GM23338 (cell line): ENCODE measurements around the gene RSAD1. TPM values are rescaled to one million over a fixed set of nuclear protein-coding genes. Genes with fewer than 3 reads are reported as not detected.

Experiments
- ATAC-seq: fragments of 200-7000 bp; cut with Tn5 transposase; 3 replicates; pipeline ENCODE4 v1.9.1; 2020
- DNase-seq: peaks from one replicate; pipeline ENCODE4 v3.0.0-alpha.2; 2015; ENCODE audit warnings: low spot score
- H2AFZ ChIP-seq: fragments of 200-600 bp; sonication (generic); 2 replicates; pipeline ENCODE4 v1.8.0; 2016; ENCODE audit warnings: antibody characterized with exemption, mild to moderate bottlenecking, moderate library complexity
- H3F3A ChIP-seq: fragments of 200-600 bp; sonication (generic); replicated peaks from 2 replicates; pipeline ENCODE4 v1.8.0; 2017; ENCODE audit warnings: antibody characterized with exemption, mixed run types, low read depth
- H3K27ac ChIP-seq: fragments of 200-600 bp; sonication (generic); 2 replicates; pipeline ENCODE4 v1.6.1; 2016; ENCODE audit warnings: low read depth
- H3K27me3 ChIP-seq: fragments of 200-600 bp; sonication (generic); 2 replicates; pipeline ENCODE4 v1.8.0; 2016; ENCODE audit warnings: mild to moderate bottlenecking, mixed run types, moderate library complexity; ENCODE audit not compliant: insufficient read depth
- H3K36me3 ChIP-seq: fragments of 200-600 bp; sonication (generic); 2 replicates; pipeline ENCODE4 v1.8.0; 2016; ENCODE audit warnings: mild to moderate bottlenecking; ENCODE audit not compliant: insufficient read depth
- H3K4me1 ChIP-seq: fragments of 200-600 bp; sonication (generic); 2 replicates; pipeline ENCODE4 v1.8.0; 2016; ENCODE audit warnings: mild to moderate bottlenecking, moderate library complexity; ENCODE audit not compliant: insufficient read depth
- H3K4me2 ChIP-seq: fragments of 200-600 bp; sonication (generic); 2 replicates; pipeline ENCODE4 v1.7.1; 2017; ENCODE audit warnings: mixed run types
- H3K4me3 ChIP-seq: fragments of 200-600 bp; sonication (generic); 2 replicates; pipeline ENCODE4 v1.6.1; 2016; ENCODE audit warnings: mixed run types
- H3K79me2 ChIP-seq: fragments of 200-600 bp; sonication (generic); replicated peaks from 2 replicates; pipeline ENCODE4 v1.8.0; 2017; ENCODE audit warnings: mild to moderate bottlenecking; ENCODE audit not compliant: insufficient read depth
- H3K9me2 ChIP-seq: fragments of 200-600 bp; sonication (generic); 2 replicates; pipeline ENCODE4 v1.8.0; 2017; ENCODE audit not compliant: insufficient read depth
- H4K20me1 ChIP-seq: fragments of 200-600 bp; sonication (generic); replicated peaks from 2 replicates; pipeline ENCODE4 v1.8.0; 2017; ENCODE audit warnings: mild to moderate bottlenecking; ENCODE audit not compliant: insufficient read depth
- H3K27ac Mint-ChIP-seq: 2 replicates; pipeline ENCODE4 v1.8.0; 2020; ENCODE audit warnings: inconsistent platforms, mild to moderate bottlenecking, moderate library complexity, mixed read lengths
- H3K27me3 Mint-ChIP-seq: 3 replicates; pipeline ENCODE4 v1.8.0; 2022; ENCODE audit warnings: low read depth, mild to moderate bottlenecking, moderate library complexity, mixed read lengths, inconsistent platforms; ENCODE audit not compliant: insufficient read depth, poor library complexity
- H3K36me3 Mint-ChIP-seq: 3 replicates; pipeline ENCODE4 v1.8.0; 2021; ENCODE audit warnings: low read depth, mild to moderate bottlenecking, inconsistent platforms, moderate library complexity, mixed read lengths
- H3K4me1 Mint-ChIP-seq: 3 replicates; pipeline ENCODE4 v1.8.0; 2020; ENCODE audit warnings: mild to moderate bottlenecking, inconsistent platforms, mixed read lengths
- H3K4me3 Mint-ChIP-seq: 3 replicates; pipeline ENCODE4 v1.8.0; 2021; ENCODE audit warnings: moderate library complexity, mild to moderate bottlenecking, inconsistent platforms, mixed read lengths
- H3K9me3 Mint-ChIP-seq: 3 replicates; pipeline ENCODE4 v1.8.0; 2020; ENCODE audit warnings: moderate library complexity, mild to moderate bottlenecking, inconsistent platforms, mixed read lengths
- CREB1 ChIP-seq: fragments of 250-450 bp; sonication (Bioruptor Pico); IDR thresholded peaks from 2 replicates; pipeline ENCODE4 v1.5.0; 2020; ENCODE audit warnings: low read depth, mild to moderate bottlenecking, moderate library complexity
- CTCF ChIP-seq, 2 experiments: fragments of 200-600 bp in 1 of 2; sonication (generic) in 1 of 2; conservative IDR thresholded peaks; 2 replicates each; pipeline versions ENCODE4 v1.5.1 to v1.6.1; 2016 to 2017; ENCODE audit warnings: antibody characterized with exemption in 2 of 2, low read depth in 2 of 2, mild to moderate bottlenecking in 2 of 2, moderate library complexity in 1 of 2
- ETS1 ChIP-seq: IDR thresholded peaks from 2 replicates; pipeline ENCODE4 v1.6.1; 2016; ENCODE audit warnings: antibody characterized with exemption
- EZH2 ChIP-seq: fragments of 200-600 bp; sonication (generic); IDR thresholded peaks from one replicate; pipeline ENCODE4 v1.8.0; 2017; ENCODE audit warnings: antibody characterized with exemption, mild to moderate bottlenecking, low read depth; ENCODE audit not compliant: unreplicated experiment
- EZH2phosphoT487 ChIP-seq: fragments of 200-600 bp; sonication (generic); IDR thresholded peaks from one replicate; pipeline ENCODE4 v1.8.1; 2018; ENCODE audit warnings: antibody characterized with exemption; ENCODE audit not compliant: unreplicated experiment
- JUNB ChIP-seq: IDR thresholded peaks from one replicate; pipeline ENCODE4 v1.6.1; 2016; ENCODE audit warnings: antibody characterized with exemption; ENCODE audit not compliant: unreplicated experiment
- NANOG ChIP-seq: IDR thresholded peaks from 2 replicates; pipeline ENCODE4 v1.6.1; 2016; ENCODE audit warnings: antibody characterized with exemption, borderline replicate concordance
- POLR2AphosphoS5 ChIP-seq: IDR thresholded peaks from 2 replicates; pipeline ENCODE4 v1.6.1; 2016; ENCODE audit warnings: antibody characterized with exemption, low read depth
- REST ChIP-seq: IDR thresholded peaks from one replicate; pipeline ENCODE4 v1.6.1; 2018; ENCODE audit warnings: antibody characterized with exemption; ENCODE audit not compliant: unreplicated experiment
- STAT1 ChIP-seq: IDR thresholded peaks from one replicate; pipeline ENCODE4 v1.6.1; 2016; ENCODE audit warnings: antibody characterized with exemption; ENCODE audit not compliant: unreplicated experiment
- ZNF114 ChIP-seq: fragments of 250-450 bp; sonication (Bioruptor Pico); IDR thresholded peaks from 2 replicates; pipeline ENCODE4 v1.5.0; 2020; ENCODE audit warnings: mild to moderate bottlenecking, moderate library complexity
- ZNF331 ChIP-seq: fragments of 250-450 bp; sonication (Bioruptor Pico); IDR thresholded peaks from 2 replicates; pipeline ENCODE4 v1.5.0; 2020; ENCODE audit warnings: low read depth, mild to moderate bottlenecking, moderate library complexity
- ZNF462 ChIP-seq: fragments of 250-450 bp; sonication (Bioruptor Pico); IDR thresholded peaks from 2 replicates; pipeline ENCODE4 v1.5.0; 2020; ENCODE audit warnings: mild to moderate bottlenecking, moderate library complexity
- polyA plus RNA-seq: library from polyadenylated mRNA; unstranded; fragments of >200 nt; fragmentation: Nextera tagmentation; extraction: Ambion mirVana; gene quantifications from 2 replicates; pipeline ENCODE4 v1.2.1, GENCODE V29; 2016
- total RNA-seq: library from RNA; depleted of rRNA; stranded (reverse); fragments of >200 nt; shearing (Covaris generic); gene quantifications from 2 replicates; pipeline ENCODE4 v1.2.3, GENCODE V29; 2014

RSAD1 gene
- total and polyA plus RNA-seq, 2 experiments from 2014 or later: 18.4 to 28.7 TPM

- TF ChIP-seq STAT1 (no peak), CREB1 (no peak), JUNB (no peak), REST (no peak), EZH2phosphoT487 (no peak), ZNF462 (no peak), CTCF (conservative IDR thresholded peaks at IDR 0.05; ENCODE audit: low read depth in 2 of 2) (no peak), ZNF331 (CRISPR knock-in tag) (no peak), ZNF114 (CRISPR knock-in tag) (no peak), ETS1 (no peak), EZH2 (no peak), POLR2AphosphoS5 (no peak), NANOG (no peak)
- Histone ChIP-seq H2AFZ (0 out of 2 replicates have a peak within 1 kb of the TSS, but pooled peaks have one; percentile 66), H3K4me3 (peak within 1 kb of the TSS; percentile 74), H3K27ac (no peak within 1 kb of the TSS), H3K27me3 (peaks cover 34% of the 10 kb centered on the region), H3K9me2 (no peaks in the 10 kb centered on the region), H4K20me1 (peaks cover 7% of the 10 kb centered on the region; the same call in 1 of the 2 replicates), H3K4me1 (peaks cover 16% of the 10 kb centered on the region; the same call in 1 of the 2 replicates), H3K79me2 (no peaks in the 10 kb centered on the region), H3K4me2 (peak within 1 kb of the TSS; percentile 95), H3F3A (0 out of 2 replicates have a peak, but pooled peaks cover 4% of the 10 kb centered on the region), H3K36me3 (no peaks in the 10 kb centered on the region)
- DNase-seq (peak; percentile 53), ATAC-seq (peak; percentile 69)
- Mint-ChIP-seq H3K4me1 (peaks cover 21% of the 10 kb centered on the region), H3K27ac (no peak within 1 kb of the TSS), H3K36me3 (peaks cover 4% of the 10 kb centered on the region; the same call in 1 of the 3 replicates), H3K27me3 (peaks cover 36% of the 10 kb centered on the region), H3K9me3 (no peaks in the 10 kb centered on the region; the same call in 2 of the 3 replicates), H3K4me3 (peak within 1 kb of the TSS; percentile 72)
These were observed 10.1 kb upstream of the RSAD1 start, which contains the start of gene CHAD for GRCh38 chr17:50468304-50469207. TSS of gene CHAD (minus strand) at chr17:50468880. CDS start at chr17:50468813, 67 bp downstream.
